ENCODE data around the gene KMT2B. TPM values are rescaled to one million over a fixed set of nuclear protein-coding genes. Genes with fewer than 3 reads are reported as not detected.
A peak's percentile ranks its signal among the peaks of the same experiment; 100 is the strongest.

Gene KMT2B
- total RNA-seq, 4 donors from 2014 or later, result 5.0 to 60.8 (median 16.8) TPM

GRCh38 chr19:35693422-35693821 lies 24.4 kb upstream of the KMT2B start:
- DNase-seq, result no peak
- H3K4me3 ChIP-seq, result no peak overlapping the region
- H3K9me3 ChIP-seq, result no peaks in the 10 kb centered on the region
- H3K4me1 ChIP-seq, result no peaks in the 10 kb centered on the region
- no peaks in the 10 kb centered on the region for H3K27me3 ChIP-seq
- intact Hi-C loops (cut with DNase I; ENCODE audit: low total_unique reads), result no loop called here
- TF ChIP-seq, protein P1, sequence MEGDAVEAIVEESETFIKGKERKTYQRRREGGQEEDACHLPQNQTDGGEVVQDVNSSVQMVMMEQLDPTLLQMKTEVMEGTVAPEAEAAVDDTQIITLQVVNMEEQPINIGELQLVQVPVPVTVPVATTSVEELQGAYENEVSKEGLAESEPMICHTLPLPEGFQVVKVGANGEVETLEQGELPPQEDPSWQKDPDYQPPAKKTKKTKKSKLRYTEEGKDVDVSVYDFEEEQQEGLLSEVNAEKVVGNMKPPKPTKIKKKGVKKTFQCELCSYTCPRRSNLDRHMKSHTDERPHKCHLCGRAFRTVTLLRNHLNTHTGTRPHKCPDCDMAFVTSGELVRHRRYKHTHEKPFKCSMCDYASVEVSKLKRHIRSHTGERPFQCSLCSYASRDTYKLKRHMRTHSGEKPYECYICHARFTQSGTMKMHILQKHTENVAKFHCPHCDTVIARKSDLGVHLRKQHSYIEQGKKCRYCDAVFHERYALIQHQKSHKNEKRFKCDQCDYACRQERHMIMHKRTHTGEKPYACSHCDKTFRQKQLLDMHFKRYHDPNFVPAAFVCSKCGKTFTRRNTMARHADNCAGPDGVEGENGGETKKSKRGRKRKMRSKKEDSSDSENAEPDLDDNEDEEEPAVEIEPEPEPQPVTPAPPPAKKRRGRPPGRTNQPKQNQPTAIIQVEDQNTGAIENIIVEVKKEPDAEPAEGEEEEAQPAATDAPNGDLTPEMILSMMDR (IDR thresholded peaks at IDR 0.05), result no peak
- TF ChIP-seq POLR2A (IDR thresholded peaks at IDR 0.05), result no peak
- no peak overlapping the region for H3K27ac ChIP-seq
- no peaks in the 10 kb centered on the region for H3K36me3 ChIP-seq

DNA sequence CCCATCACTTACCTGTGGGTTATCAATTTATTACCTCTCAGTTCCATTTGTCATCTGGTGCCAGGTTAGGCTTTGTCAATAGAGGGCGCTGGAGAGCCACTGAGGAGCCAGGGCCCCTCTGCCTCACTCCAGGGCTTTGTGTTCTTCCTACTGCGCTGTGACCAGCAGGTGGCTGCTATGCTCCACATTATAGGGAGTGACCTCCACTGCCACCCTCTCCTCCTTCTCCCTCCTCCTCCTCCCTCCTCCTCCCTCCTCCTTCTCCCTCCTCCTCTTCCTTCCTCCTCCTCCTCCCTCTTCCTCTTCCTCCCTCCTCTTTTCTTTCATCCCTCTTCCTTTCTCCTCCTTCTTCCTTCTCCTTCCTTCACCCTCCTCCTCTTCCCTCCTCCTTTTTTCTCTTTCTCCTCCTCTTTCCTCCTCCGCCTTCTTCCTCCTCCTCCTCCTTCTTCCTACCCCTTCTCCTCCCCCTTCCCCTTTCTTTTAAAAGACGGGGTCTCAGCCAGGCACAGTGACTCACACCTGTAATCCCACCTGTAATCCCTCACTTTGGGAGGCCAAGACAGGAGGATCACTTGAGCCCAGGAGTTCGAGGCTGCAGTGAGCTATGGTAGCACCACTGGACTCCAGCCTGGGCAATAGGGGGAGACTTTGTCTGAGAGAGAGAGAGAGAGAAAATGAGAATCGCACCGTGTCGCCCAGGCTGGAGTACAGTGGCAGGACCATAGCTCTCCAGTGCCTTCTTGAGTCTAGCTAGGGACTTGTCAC lies 23.8 kb upstream of the KMT2B start:
- no peaks in the 10 kb centered on the region for H3K4me1 ChIP-seq
- H3K9me3 ChIP-seq, result no peaks in the 10 kb centered on the region
- no peak overlapping the region for H3K4me3 ChIP-seq
- H3K27ac ChIP-seq, result no peak overlapping the region
- TF ChIP-seq POLR2A (IDR thresholded peaks at IDR 0.05), result no peak
- TF ChIP-seq, protein P1 (IDR thresholded peaks at IDR 0.05), result peak; percentile 96 to 98 (median 97)
- intact Hi-C loops (cut with DNase I; ENCODE audit: low total_unique reads), result no loop called here
- H3K36me3 ChIP-seq, result no peaks in the 10 kb centered on the region
- H3K27me3 ChIP-seq, result no peaks in the 10 kb centered on the region
- peak; percentile 80 to 86 for DNase-seq

- no peak for TF ChIP-seq POLR2A (IDR thresholded peaks at IDR 0.05)
- TF ChIP-seq, protein P1 (IDR thresholded peaks at IDR 0.05), result no peak
- no peaks in the 10 kb centered on the region for H3K9me3 ChIP-seq
- no peaks in the 10 kb centered on the region for H3K27me3 ChIP-seq
- no peak overlapping the region for H3K4me3 ChIP-seq
- DNase-seq, result no peak
- intact Hi-C loops (cut with DNase I; ENCODE audit: low total_unique reads), result no loop called here
- no peaks in the 10 kb centered on the region for H3K4me1 ChIP-seq
- no peaks in the 10 kb centered on the region for H3K36me3 ChIP-seq
- H3K27ac ChIP-seq, result no peak overlapping the region
Observed at GRCh38 chr19:35695895-35696422, 21.8 kb upstream of the KMT2B start.

DNA sequence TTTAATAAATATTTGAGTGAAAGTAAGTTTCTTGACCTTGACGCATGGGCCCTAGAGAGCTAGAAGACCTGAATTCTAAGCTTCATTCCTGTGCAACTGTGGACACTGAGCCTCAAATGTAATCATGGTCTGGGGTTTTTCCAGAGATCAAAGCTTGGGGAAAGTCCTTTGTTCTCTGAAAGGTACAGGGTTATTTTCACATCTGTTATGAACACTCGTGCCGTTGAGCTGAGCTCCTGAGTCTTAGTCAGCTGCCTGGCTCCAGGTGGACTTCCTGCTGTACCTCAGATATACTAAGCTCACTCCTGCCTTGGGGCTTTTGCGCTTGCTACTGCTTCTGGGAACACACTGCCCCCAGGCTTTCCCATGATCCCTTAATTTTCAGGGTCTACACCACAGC lies 21.0 kb upstream of the KMT2B start:
- Histone ChIP-seq H3K9me3 (no peaks in the 10 kb centered on the region), H3K36me3 (no peaks in the 10 kb centered on the region), H3K4me3 (no peak overlapping the region), H3K27ac (no peak overlapping the region), H3K27me3 (no peaks in the 10 kb centered on the region), H3K4me1 (no peaks in the 10 kb centered on the region)
- DNase-seq, result no peak
- TF ChIP-seq POLR2A (IDR thresholded peaks at IDR 0.05), result no peak
- TF ChIP-seq, protein P1 (IDR thresholded peaks at IDR 0.05), result no peak
- intact Hi-C loops (cut with DNase I; ENCODE audit: low total_unique reads), result no loop called here

GRCh38 chr19:35702223-35703012 lies 15.4 kb upstream of the KMT2B start:
- H3K4me3 ChIP-seq, result peak overlapping the region; percentile 45 to 51
- H3K9me3 ChIP-seq, result no peaks in the 10 kb centered on the region
- TF ChIP-seq, protein P1 (IDR thresholded peaks at IDR 0.05), result no peak
- no peak for TF ChIP-seq POLR2A (IDR thresholded peaks at IDR 0.05)
- peak overlapping the region in 1 of 2 donors; percentile 43 for H3K27ac ChIP-seq
- intact Hi-C loops (cut with DNase I; ENCODE audit: low total_unique reads), result no loop called here
- DNase-seq, result peak; percentile 92 to 96
- H3K36me3 ChIP-seq, result no peaks in the 10 kb centered on the region
- H3K4me1 ChIP-seq, result no peaks in the 10 kb centered on the region
- H3K27me3 ChIP-seq, result no peaks in the 10 kb centered on the region

Data from uterus (tissue), 4 donors.